GM23338 (cell line): ENCODE measurements around the gene SELENOF.
"Not testable (repeated sequence)": the region's sequence is repeated elsewhere in the genome, so short reads cannot be mapped to it uniquely, and the experiment has no call there.

Experiments used
- CREB1 ChIP-seq: fragments of 250-450 bp; sonication (Bioruptor Pico); IDR thresholded peaks from 2 replicates; pipeline ENCODE4 v1.5.0; 2020; ENCODE audit warnings: low read depth, mild to moderate bottlenecking, moderate library complexity
- EZH2 ChIP-seq: fragments of 200-600 bp; sonication (generic); IDR thresholded peaks from one replicate; pipeline ENCODE4 v1.8.0; 2017; ENCODE audit warnings: antibody characterized with exemption, mild to moderate bottlenecking, low read depth; ENCODE audit not compliant: unreplicated experiment
- EZH2phosphoT487 ChIP-seq: fragments of 200-600 bp; sonication (generic); IDR thresholded peaks from one replicate; pipeline ENCODE4 v1.8.1; 2018; ENCODE audit warnings: antibody characterized with exemption; ENCODE audit not compliant: unreplicated experiment
- JUNB ChIP-seq: IDR thresholded peaks from one replicate; pipeline ENCODE4 v1.6.1; 2016; ENCODE audit warnings: antibody characterized with exemption; ENCODE audit not compliant: unreplicated experiment
- NANOG ChIP-seq: IDR thresholded peaks from 2 replicates; pipeline ENCODE4 v1.6.1; 2016; ENCODE audit warnings: antibody characterized with exemption, borderline replicate concordance
- POLR2AphosphoS5 ChIP-seq: IDR thresholded peaks from 2 replicates; pipeline ENCODE4 v1.6.1; 2016; ENCODE audit warnings: antibody characterized with exemption, low read depth
- STAT1 ChIP-seq: IDR thresholded peaks from one replicate; pipeline ENCODE4 v1.6.1; 2016; ENCODE audit warnings: antibody characterized with exemption; ENCODE audit not compliant: unreplicated experiment
- ZNF114 ChIP-seq: fragments of 250-450 bp; sonication (Bioruptor Pico); IDR thresholded peaks from 2 replicates; pipeline ENCODE4 v1.5.0; 2020; ENCODE audit warnings: mild to moderate bottlenecking, moderate library complexity
- ZNF331 ChIP-seq: fragments of 250-450 bp; sonication (Bioruptor Pico); IDR thresholded peaks from 2 replicates; pipeline ENCODE4 v1.5.0; 2020; ENCODE audit warnings: low read depth, mild to moderate bottlenecking, moderate library complexity
- TF ChIP-seq, protein P1 (sequence below), 2 experiments: fragments of 200-600 bp in 1 of 2; sonication (generic) in 1 of 2; conservative IDR thresholded peaks; 2 replicates each; pipeline versions ENCODE4 v1.5.1 to v1.6.1; 2016 to 2017; ENCODE audit warnings: antibody characterized with exemption in 2 of 2, low read depth in 2 of 2, mild to moderate bottlenecking in 2 of 2, moderate library complexity in 1 of 2
- TF ChIP-seq, protein P2 (sequence below): IDR thresholded peaks from one replicate; pipeline ENCODE4 v1.6.1; 2018; ENCODE audit warnings: antibody characterized with exemption; ENCODE audit not compliant: unreplicated experiment
- TF ChIP-seq, protein P3 (sequence below): IDR thresholded peaks from 2 replicates; pipeline ENCODE4 v1.6.1; 2016; ENCODE audit warnings: antibody characterized with exemption
- TF ChIP-seq, protein P4 (sequence below): fragments of 250-450 bp; sonication (Bioruptor Pico); IDR thresholded peaks from 2 replicates; pipeline ENCODE4 v1.5.0; 2020; ENCODE audit warnings: mild to moderate bottlenecking, moderate library complexity

DNA sequence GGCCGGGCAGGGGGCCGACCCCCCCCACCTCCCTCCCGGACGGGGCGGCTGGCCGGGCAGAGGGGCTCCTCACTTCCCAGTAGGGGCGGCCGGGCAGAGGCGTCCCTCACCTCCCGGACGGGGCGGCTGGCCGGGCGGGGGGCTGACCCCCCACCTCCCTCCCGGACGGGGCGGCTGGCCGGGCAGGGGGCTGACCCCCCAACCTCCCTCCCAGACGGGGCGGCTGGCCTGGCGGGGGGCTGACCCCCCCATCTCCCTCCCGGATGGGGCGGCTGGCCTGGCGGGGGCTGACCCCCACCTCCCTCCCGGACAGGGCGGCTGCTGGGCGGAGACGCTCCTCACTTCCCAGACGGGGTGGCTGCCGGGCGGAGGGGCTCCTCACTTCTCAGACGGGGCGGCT lies 14.5 kb downstream of the SELENOF start:
- TF ChIP-seq, protein P1, sequence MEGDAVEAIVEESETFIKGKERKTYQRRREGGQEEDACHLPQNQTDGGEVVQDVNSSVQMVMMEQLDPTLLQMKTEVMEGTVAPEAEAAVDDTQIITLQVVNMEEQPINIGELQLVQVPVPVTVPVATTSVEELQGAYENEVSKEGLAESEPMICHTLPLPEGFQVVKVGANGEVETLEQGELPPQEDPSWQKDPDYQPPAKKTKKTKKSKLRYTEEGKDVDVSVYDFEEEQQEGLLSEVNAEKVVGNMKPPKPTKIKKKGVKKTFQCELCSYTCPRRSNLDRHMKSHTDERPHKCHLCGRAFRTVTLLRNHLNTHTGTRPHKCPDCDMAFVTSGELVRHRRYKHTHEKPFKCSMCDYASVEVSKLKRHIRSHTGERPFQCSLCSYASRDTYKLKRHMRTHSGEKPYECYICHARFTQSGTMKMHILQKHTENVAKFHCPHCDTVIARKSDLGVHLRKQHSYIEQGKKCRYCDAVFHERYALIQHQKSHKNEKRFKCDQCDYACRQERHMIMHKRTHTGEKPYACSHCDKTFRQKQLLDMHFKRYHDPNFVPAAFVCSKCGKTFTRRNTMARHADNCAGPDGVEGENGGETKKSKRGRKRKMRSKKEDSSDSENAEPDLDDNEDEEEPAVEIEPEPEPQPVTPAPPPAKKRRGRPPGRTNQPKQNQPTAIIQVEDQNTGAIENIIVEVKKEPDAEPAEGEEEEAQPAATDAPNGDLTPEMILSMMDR (conservative IDR thresholded peaks at IDR 0.05; ENCODE audit: low read depth in 2 of 2) = not testable (repeated sequence)
- TF ChIP-seq POLR2AphosphoS5; STAT1; NANOG; EZH2phosphoT487; CREB1 (CRISPR knock-in tag); EZH2; JUNB; ZNF331 (CRISPR knock-in tag); ZNF114 (CRISPR knock-in tag): not testable (repeated sequence)
- TF ChIP-seq, protein P2, sequence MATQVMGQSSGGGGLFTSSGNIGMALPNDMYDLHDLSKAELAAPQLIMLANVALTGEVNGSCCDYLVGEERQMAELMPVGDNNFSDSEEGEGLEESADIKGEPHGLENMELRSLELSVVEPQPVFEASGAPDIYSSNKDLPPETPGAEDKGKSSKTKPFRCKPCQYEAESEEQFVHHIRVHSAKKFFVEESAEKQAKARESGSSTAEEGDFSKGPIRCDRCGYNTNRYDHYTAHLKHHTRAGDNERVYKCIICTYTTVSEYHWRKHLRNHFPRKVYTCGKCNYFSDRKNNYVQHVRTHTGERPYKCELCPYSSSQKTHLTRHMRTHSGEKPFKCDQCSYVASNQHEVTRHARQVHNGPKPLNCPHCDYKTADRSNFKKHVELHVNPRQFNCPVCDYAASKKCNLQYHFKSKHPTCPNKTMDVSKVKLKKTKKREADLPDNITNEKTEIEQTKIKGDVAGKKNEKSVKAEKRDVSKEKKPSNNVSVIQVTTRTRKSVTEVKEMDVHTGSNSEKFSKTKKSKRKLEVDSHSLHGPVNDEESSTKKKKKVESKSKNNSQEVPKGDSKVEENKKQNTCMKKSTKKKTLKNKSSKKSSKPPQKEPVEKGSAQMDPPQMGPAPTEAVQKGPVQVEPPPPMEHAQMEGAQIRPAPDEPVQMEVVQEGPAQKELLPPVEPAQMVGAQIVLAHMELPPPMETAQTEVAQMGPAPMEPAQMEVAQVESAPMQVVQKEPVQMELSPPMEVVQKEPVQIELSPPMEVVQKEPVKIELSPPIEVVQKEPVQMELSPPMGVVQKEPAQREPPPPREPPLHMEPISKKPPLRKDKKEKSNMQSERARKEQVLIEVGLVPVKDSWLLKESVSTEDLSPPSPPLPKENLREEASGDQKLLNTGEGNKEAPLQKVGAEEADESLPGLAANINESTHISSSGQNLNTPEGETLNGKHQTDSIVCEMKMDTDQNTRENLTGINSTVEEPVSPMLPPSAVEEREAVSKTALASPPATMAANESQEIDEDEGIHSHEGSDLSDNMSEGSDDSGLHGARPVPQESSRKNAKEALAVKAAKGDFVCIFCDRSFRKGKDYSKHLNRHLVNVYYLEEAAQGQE = not testable (repeated sequence)
- TF ChIP-seq, protein P3, sequence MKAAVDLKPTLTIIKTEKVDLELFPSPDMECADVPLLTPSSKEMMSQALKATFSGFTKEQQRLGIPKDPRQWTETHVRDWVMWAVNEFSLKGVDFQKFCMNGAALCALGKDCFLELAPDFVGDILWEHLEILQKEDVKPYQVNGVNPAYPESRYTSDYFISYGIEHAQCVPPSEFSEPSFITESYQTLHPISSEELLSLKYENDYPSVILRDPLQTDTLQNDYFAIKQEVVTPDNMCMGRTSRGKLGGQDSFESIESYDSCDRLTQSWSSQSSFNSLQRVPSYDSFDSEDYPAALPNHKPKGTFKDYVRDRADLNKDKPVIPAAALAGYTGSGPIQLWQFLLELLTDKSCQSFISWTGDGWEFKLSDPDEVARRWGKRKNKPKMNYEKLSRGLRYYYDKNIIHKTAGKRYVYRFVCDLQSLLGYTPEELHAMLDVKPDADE = not testable (repeated sequence)
- TF ChIP-seq, protein P4, sequence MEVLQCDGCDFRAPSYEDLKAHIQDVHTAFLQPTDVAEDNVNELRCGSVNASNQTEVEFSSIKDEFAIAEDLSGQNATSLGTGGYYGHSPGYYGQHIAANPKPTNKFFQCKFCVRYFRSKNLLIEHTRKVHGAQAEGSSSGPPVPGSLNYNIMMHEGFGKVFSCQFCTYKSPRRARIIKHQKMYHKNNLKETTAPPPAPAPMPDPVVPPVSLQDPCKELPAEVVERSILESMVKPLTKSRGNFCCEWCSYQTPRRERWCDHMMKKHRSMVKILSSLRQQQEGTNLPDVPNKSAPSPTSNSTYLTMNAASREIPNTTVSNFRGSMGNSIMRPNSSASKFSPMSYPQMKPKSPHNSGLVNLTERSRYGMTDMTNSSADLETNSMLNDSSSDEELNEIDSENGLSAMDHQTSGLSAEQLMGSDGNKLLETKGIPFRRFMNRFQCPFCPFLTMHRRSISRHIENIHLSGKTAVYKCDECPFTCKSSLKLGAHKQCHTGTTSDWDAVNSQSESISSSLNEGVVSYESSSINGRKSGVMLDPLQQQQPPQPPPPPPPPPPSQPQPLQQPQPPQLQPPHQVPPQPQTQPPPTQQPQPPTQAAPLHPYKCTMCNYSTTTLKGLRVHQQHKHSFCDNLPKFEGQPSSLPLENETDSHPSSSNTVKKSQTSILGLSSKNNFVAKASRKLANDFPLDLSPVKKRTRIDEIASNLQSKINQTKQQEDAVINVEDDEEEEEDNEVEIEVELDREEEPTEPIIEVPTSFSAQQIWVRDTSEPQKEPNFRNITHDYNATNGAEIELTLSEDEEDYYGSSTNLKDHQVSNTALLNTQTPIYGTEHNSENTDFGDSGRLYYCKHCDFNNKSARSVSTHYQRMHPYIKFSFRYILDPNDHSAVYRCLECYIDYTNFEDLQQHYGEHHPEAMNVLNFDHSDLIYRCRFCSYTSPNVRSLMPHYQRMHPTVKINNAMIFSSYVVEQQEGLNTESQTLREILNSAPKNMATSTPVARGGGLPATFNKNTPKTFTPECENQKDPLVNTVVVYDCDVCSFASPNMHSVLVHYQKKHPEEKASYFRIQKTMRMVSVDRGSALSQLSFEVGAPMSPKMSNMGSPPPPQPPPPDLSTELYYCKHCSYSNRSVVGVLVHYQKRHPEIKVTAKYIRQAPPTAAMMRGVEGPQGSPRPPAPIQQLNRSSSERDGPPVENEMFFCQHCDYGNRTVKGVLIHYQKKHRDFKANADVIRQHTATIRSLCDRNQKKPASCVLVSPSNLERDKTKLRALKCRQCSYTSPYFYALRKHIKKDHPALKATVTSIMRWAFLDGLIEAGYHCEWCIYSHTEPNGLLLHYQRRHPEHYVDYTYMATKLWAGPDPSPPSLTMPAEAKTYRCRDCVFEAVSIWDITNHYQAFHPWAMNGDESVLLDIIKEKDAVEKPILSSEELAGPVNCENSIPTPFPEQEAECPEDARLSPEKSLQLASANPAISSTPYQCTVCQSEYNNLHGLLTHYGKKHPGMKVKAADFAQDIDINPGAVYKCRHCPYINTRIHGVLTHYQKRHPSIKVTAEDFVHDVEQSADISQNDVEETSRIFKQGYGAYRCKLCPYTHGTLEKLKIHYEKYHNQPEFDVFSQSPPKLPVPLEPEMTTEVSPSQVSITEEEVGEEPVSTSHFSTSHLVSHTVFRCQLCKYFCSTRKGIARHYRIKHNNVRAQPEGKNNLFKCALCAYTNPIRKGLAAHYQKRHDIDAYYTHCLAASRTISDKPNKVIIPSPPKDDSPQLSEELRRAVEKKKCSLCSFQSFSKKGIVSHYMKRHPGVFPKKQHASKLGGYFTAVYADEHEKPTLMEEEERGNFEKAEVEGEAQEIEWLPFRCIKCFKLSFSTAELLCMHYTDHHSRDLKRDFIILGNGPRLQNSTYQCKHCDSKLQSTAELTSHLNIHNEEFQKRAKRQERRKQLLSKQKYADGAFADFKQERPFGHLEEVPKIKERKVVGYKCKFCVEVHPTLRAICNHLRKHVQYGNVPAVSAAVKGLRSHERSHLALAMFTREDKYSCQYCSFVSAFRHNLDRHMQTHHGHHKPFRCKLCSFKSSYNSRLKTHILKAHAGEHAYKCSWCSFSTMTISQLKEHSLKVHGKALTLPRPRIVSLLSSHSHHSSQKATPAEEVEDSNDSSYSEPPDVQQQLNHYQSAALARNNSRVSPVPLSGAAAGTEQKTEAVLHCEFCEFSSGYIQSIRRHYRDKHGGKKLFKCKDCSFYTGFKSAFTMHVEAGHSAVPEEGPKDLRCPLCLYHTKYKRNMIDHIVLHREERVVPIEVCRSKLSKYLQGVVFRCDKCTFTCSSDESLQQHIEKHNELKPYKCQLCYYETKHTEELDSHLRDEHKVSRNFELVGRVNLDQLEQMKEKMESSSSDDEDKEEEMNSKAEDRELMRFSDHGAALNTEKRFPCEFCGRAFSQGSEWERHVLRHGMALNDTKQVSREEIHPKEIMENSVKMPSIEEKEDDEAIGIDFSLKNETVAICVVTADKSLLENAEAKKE (CRISPR knock-in tag) = not testable (repeated sequence)
